Peyer's patch (tissue), 4 donors: ENCODE measurements around the gene THRB. TPM values are rescaled to one million over a fixed set of nuclear protein-coding genes. Genes with fewer than 3 reads are reported as not detected.

ENCODE experiments used
- DNase-seq, 3 donors: peaks; one replicate each; pipeline ENCODE4 v3.0.0-alpha.2; 2017 to 2019
- H3K27ac ChIP-seq, 4 donors: fragments of 200-600 bp; sonication (generic); one replicate each; pipeline ENCODE4 v1.5.1; 2016 to 2019
- H3K27me3 ChIP-seq, 2 donors: fragments of 200-600 bp; sonication (generic); one replicate each; pipeline ENCODE4 v1.5.1; 2019
- H3K36me3 ChIP-seq, 3 donors: fragments of 200-600 bp; sonication (generic); one replicate each; pipeline ENCODE4 v1.5.1; 2016 to 2019
- H3K4me1 ChIP-seq, 4 donors: fragments of 200-600 bp; sonication (generic); one replicate each; pipeline ENCODE4 v1.5.1; 2016 to 2019
- H3K4me3 ChIP-seq, 4 donors: fragments of 200-600 bp; sonication (generic); 1 replicate in 3 of 4; 2 replicates in 1 of 4; pipeline ENCODE4 v1.5.1; 2016 to 2019; ENCODE audit warnings: mild to moderate bottlenecking in 1 of 4
- H3K9me3 ChIP-seq, 4 donors: fragments of 200-600 bp; sonication (generic); one replicate each; pipeline ENCODE4 v1.5.1; 2016 to 2019; ENCODE audit warnings: mild to moderate bottlenecking in 1 of 4
- CTCF ChIP-seq, 6 experiments: fragments of 450-650 bp in 4 of 6; fragments of 200-600 bp in 2 of 6; sonication (generic) in 1 of 6; IDR thresholded peaks; one replicate each; pipeline ENCODE4 v1.5.1; 2017 to 2019; ENCODE audit warnings: antibody characterized with exemption in 6 of 6, mild to moderate bottlenecking in 3 of 6, moderate library complexity in 1 of 6
- POLR2A ChIP-seq, 2 donors: fragments of 450-650 bp; IDR thresholded peaks; one replicate each; pipeline ENCODE4 v1.5.1; 2017; ENCODE audit warnings: antibody characterized with exemption in 2 of 2, mild to moderate bottlenecking in 2 of 2, moderate library complexity in 2 of 2
- total RNA-seq, 4 donors: library from RNA; depleted of rRNA; stranded (reverse); fragments of >200 nt; gene quantifications; one replicate each; pipeline ENCODE4 v1.1.0, GENCODE V29; 2016

THRB gene
- total RNA-seq, 4 donors from 2014 or later = 2.6 to 13.2 (median 8.4) TPM

- TF ChIP-seq POLR2A (IDR thresholded peaks at IDR 0.05) (no peak), CTCF (IDR thresholded peaks at IDR 0.05) (no peak)
- Histone ChIP-seq H3K4me3 (no peak overlapping the region), H3K36me3 (no peaks in the 10 kb centered on the region), H3K27ac (peak overlapping the region in 1 of 4 donors; percentile 15), H3K27me3 (no peaks in the 10 kb centered on the region), H3K4me1 (no peaks in the 10 kb centered on the region), H3K9me3 (no peaks in the 10 kb centered on the region)
- DNase-seq = no peak
These were observed 142.7 kb downstream of the THRB start for GRCh38 chr3:24351779-24352469.

- Histone ChIP-seq H3K4me3 (no peak overlapping the region), H3K36me3 (no peaks in the 10 kb centered on the region), H3K27ac (no peak overlapping the region), H3K4me1 (no peaks in the 10 kb centered on the region), H3K27me3 (no peaks in the 10 kb centered on the region), H3K9me3 (no peaks in the 10 kb centered on the region)
- no peak for DNase-seq
- TF ChIP-seq POLR2A (IDR thresholded peaks at IDR 0.05) = no peak
- TF ChIP-seq CTCF (IDR thresholded peaks at IDR 0.05) = no peak
These were observed 145.2 kb downstream of the THRB start for GRCh38 chr3:24349367-24350019.

GRCh38 chr3:24348348-24348747 is 146.3 kb downstream of the THRB start:
- Histone ChIP-seq H3K4me3 (no peak overlapping the region), H3K9me3 (no peaks in the 10 kb centered on the region), H3K27ac (no peak overlapping the region), H3K27me3 (no peaks in the 10 kb centered on the region), H3K4me1 (no peaks in the 10 kb centered on the region), H3K36me3 (no peaks in the 10 kb centered on the region)
- TF ChIP-seq CTCF (IDR thresholded peaks at IDR 0.05) (no peak), POLR2A (IDR thresholded peaks at IDR 0.05) (no peak)
- no peak for DNase-seq

GRCh38 chr3:24344784-24345439 is 149.7 kb downstream of the THRB start:
- Histone ChIP-seq H3K4me3 (no peak overlapping the region), H3K4me1 (no peaks in the 10 kb centered on the region), H3K27ac (no peak overlapping the region), H3K27me3 (no peaks in the 10 kb centered on the region), H3K36me3 (no peaks in the 10 kb centered on the region), H3K9me3 (no peaks in the 10 kb centered on the region)
- TF ChIP-seq CTCF (IDR thresholded peaks at IDR 0.05) (no peak), POLR2A (IDR thresholded peaks at IDR 0.05) (no peak)
- DNase-seq = no peak

GRCh38 chr3:24343084-24343783 is 151.4 kb downstream of the THRB start:
- DNase-seq = no peak
- no peaks in the 10 kb centered on the region for H3K4me1 ChIP-seq
- TF ChIP-seq POLR2A (IDR thresholded peaks at IDR 0.05) (no peak), CTCF (IDR thresholded peaks at IDR 0.05) (no peak)
- H3K4me3 ChIP-seq = no peak overlapping the region
- H3K27ac ChIP-seq = no peak overlapping the region
- no peaks in the 10 kb centered on the region for H3K9me3 ChIP-seq
- H3K36me3 ChIP-seq = no peaks in the 10 kb centered on the region
- no peaks in the 10 kb centered on the region for H3K27me3 ChIP-seq
